Measurements from ENCODE around the gene TXNRD3. TPM values are rescaled to one million over a fixed set of nuclear protein-coding genes. Genes with fewer than 3 reads are reported as not detected.

Gene TXNRD3
- total RNA-seq (2022; extraction: Qiagen RNA extraction; ENCODE audit: low read depth) = 5.0 to 8.7 TPM (median 6.9 TPM) in 5 replicates

GRCh38 chr3:126654571-126655383, at the start of gene TXNRD3:
TXNRD3 (minus strand) TSS chr3:126655124.

GRCh38 chr3:126703512-126704493, 48.9 kb upstream of the TXNRD3 start, which contains the start of gene CHCHD6:
CHCHD6 (plus strand) TSS chr3:126704240; CDS start chr3:126704313, 73 bp downstream.

GRCh38 chr3:126558336-126559071, 96.4 kb downstream of the TXNRD3 start, which contains the start of gene C3orf22:
C3orf22 (minus strand) TSS chr3:126558932; CDS start chr3:126553390, 5,542 bp downstream.

Other genes with a start within 250 kb of the TXNRD3 start
- 6.6 to 9.0 TPM (median 7.8 TPM) in 5 replicates for gene ZXDC, start 179.2 kb downstream of the TXNRD3 start, total RNA-seq (2022; extraction: Qiagen RNA extraction; ENCODE audit: low read depth)
- gene UROC1, start 137.4 kb downstream of the TXNRD3 start, total RNA-seq (2022; extraction: Qiagen RNA extraction; ENCODE audit: low read depth) = not detected in 5 replicates
- gene CHST13, start 131.0 kb downstream of the TXNRD3 start, total RNA-seq (2022; extraction: Qiagen RNA extraction; ENCODE audit: low read depth) = 0.36 to 1.1 TPM (median 0.98 TPM) in 5 replicates
- gene C3orf22, start 96.2 kb downstream of the TXNRD3 start, total RNA-seq (2022; extraction: Qiagen RNA extraction; ENCODE audit: low read depth) = not detected in 5 replicates
- 16.2 to 19.6 TPM (median 18.1 TPM) in 5 replicates for gene CHCHD6, start 49.1 kb upstream of the TXNRD3 start, total RNA-seq (2022; extraction: Qiagen RNA extraction; ENCODE audit: low read depth)

Measured in A549 treated with CpdA at 1 μM for 4 hours (cell line).